ENCODE measurements around the gene SLC41A3.

SLC41A3 gene

DNA sequence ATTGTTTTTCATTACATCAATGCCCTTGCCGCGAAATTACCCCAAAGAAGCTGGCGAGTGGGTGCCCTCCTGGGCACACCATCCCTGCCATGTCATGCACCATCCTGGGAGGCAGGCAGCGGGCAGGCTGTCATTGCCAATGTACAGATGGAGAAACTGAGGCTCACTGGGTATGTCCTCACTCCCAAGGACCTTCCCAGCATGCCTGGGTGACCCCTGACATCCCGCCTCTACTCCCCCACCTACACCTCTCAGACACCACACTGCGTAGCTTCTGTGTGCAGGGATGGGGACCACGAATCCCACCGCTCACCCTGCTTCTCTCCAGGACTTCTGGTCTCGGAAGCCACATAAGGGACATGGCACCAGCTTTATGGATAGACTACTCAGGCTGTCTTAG, 41.0 kb upstream of the SLC41A3 start:
- Histone ChIP-seq H3K27me3 (peaks cover 13% of the 10 kb centered on the region), H3K27ac (no peak overlapping the region), H3K36me3 (no peaks in the 10 kb centered on the region), H3K4me3 (ENCODE audit: low read depth in 1 of 2, low read length in 1 of 2) (no peak overlapping the region), H3K4me1 (ENCODE audit: control insufficient read depth in 1 of 2, insufficient read depth in 1 of 2, low read depth in 1 of 2, low read length in 1 of 2) (no peaks in the 10 kb centered on the region), H3K9me3 (no peaks in the 10 kb centered on the region)
- TF ChIP-seq CTCF (IDR thresholded peaks at IDR 0.05) = no peak

- H3K27me3 ChIP-seq = peaks cover 9% of the 10 kb centered on the region
- H3K4me1 ChIP-seq (ENCODE audit: control insufficient read depth in 1 of 2, insufficient read depth in 1 of 2, low read depth in 1 of 2, low read length in 1 of 2) = no peaks in the 10 kb centered on the region
- TF ChIP-seq CTCF (IDR thresholded peaks at IDR 0.05) = no peak
- H3K9me3 ChIP-seq = no peaks in the 10 kb centered on the region
- no peaks in the 10 kb centered on the region for H3K36me3 ChIP-seq
- no peak overlapping the region for H3K4me3 ChIP-seq (ENCODE audit: low read depth in 1 of 2, low read length in 1 of 2)
- H3K27ac ChIP-seq = no peak overlapping the region
Observed at GRCh38 chr3:126124148-126124868, 40.4 kb upstream of the SLC41A3 start.

DNA sequence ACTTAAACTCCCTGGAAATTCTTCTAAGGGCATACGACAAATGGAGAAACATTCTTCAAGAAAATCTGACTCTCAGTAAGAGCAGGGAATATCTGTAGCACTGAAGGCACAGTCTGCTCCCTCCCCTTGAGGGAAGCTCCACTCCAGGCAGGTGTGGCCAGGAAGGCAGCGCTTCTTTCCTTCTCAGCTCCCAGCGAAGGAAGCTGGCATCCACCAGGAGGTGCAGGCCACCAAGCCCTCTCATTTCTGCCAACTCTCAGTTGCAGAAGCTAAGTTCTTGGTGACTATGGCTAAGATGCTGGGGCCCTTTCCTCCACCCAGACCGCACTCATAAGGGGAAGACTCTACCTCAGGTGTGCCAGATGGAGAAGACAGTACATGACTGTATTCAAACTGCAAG, 37.7 kb upstream of the SLC41A3 start:
- H3K9me3 ChIP-seq = no peaks in the 10 kb centered on the region
- no peak for TF ChIP-seq CTCF (IDR thresholded peaks at IDR 0.05)
- H3K27ac ChIP-seq = no peak overlapping the region
- H3K27me3 ChIP-seq = peaks cover 7% of the 10 kb centered on the region
- H3K4me3 ChIP-seq (ENCODE audit: low read depth in 1 of 2, low read length in 1 of 2) = no peak overlapping the region
- H3K36me3 ChIP-seq = no peaks in the 10 kb centered on the region
- H3K4me1 ChIP-seq (ENCODE audit: control insufficient read depth in 1 of 2, insufficient read depth in 1 of 2, low read depth in 1 of 2, low read length in 1 of 2) = no peaks in the 10 kb centered on the region

DNA sequence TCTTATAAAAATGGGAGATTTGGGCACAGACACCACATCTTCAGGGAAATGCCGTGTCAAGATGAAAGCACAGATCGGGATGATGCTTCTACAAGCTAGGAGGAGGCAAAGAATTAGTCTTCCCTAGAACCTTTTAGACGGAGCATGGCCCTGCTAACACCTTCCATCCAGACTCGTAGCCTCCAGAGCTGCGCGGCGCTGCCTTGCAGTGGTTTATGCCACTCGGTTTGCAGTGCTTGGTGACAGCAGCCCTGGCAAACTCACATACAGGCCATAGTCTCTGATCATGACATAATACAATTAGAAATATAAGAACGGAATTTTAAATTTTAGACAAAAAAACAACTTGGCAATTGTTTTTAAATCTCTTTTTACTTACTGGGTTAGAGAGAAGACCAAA, 37.1 kb upstream of the SLC41A3 start:
- Histone ChIP-seq H3K4me3 (ENCODE audit: low read depth in 1 of 2, low read length in 1 of 2) (no peak overlapping the region), H3K27me3 (peaks cover 7% of the 10 kb centered on the region), H3K4me1 (ENCODE audit: control insufficient read depth in 1 of 2, insufficient read depth in 1 of 2, low read depth in 1 of 2, low read length in 1 of 2) (no peaks in the 10 kb centered on the region), H3K9me3 (no peaks in the 10 kb centered on the region), H3K36me3 (no peaks in the 10 kb centered on the region), H3K27ac (no peak overlapping the region)
- no peak for TF ChIP-seq CTCF (IDR thresholded peaks at IDR 0.05)

DNA sequence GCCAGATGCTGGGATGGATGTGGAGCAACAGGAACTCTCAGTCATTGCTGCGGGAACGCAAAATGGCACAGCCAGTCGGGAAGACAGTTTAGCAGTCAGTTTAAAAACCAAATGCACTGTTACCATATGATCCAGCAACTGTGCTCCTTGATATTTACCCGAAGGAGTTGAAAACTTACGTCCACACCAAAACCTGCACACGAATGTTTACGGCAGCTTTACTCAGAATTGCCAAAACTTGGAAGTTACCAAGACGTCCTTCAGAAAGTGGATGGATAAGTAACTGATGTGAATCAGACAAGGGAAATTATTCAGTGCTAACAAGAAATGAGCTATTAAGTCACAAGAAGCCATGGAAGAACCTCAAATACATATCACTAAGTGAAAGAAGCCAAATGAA, 36.1 kb upstream of the SLC41A3 start:
- no peak overlapping the region for H3K4me3 ChIP-seq (ENCODE audit: low read depth in 1 of 2, low read length in 1 of 2)
- no peak for TF ChIP-seq CTCF (IDR thresholded peaks at IDR 0.05)
- H3K4me1 ChIP-seq (ENCODE audit: control insufficient read depth in 1 of 2, insufficient read depth in 1 of 2, low read depth in 1 of 2, low read length in 1 of 2) = no peaks in the 10 kb centered on the region
- peaks cover 7% of the 10 kb centered on the region for H3K27me3 ChIP-seq
- H3K36me3 ChIP-seq = no peaks in the 10 kb centered on the region
- H3K27ac ChIP-seq = no peak overlapping the region
- no peaks in the 10 kb centered on the region for H3K9me3 ChIP-seq
